Measurements from ENCODE around the gene KRTAP20-4. TPM values are rescaled to one million over a fixed set of nuclear protein-coding genes. Genes with fewer than 3 reads are reported as not detected.

Gene KRTAP20-4
- total RNA-seq, 3 donors from 2014 or later: not detected

DNA sequence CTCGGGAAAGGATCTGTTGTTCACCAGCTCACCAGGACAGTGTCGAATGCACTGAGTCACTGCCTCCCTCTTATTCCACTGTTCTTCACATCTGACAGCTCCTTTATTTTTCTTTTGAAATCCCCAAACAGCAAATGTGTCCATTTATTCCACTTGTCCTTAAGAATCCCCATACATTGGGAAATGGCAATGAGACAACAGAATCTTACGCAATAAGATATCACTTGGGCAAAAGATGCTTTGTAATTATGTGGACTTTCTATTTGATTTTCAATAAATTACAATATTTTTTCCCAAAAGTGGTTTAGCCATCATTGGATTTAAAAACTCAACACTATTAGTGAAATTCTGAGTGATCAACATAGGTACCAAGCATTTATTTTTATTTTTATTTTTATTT is 18.3 kb downstream of the KRTAP20-4 start:
- TF ChIP-seq, protein P1, sequence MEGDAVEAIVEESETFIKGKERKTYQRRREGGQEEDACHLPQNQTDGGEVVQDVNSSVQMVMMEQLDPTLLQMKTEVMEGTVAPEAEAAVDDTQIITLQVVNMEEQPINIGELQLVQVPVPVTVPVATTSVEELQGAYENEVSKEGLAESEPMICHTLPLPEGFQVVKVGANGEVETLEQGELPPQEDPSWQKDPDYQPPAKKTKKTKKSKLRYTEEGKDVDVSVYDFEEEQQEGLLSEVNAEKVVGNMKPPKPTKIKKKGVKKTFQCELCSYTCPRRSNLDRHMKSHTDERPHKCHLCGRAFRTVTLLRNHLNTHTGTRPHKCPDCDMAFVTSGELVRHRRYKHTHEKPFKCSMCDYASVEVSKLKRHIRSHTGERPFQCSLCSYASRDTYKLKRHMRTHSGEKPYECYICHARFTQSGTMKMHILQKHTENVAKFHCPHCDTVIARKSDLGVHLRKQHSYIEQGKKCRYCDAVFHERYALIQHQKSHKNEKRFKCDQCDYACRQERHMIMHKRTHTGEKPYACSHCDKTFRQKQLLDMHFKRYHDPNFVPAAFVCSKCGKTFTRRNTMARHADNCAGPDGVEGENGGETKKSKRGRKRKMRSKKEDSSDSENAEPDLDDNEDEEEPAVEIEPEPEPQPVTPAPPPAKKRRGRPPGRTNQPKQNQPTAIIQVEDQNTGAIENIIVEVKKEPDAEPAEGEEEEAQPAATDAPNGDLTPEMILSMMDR (IDR thresholded peaks at IDR 0.05): no peak
- TF ChIP-seq POLR2A (IDR thresholded peaks at IDR 0.05): no peak
- TF ChIP-seq POLR2AphosphoS5 (IDR thresholded peaks at IDR 0.05): no peak
- Histone ChIP-seq H3K4me3 (no peak overlapping the region), H3K4me1 (no peaks in the 10 kb centered on the region), H3K9me3 (no peaks in the 10 kb centered on the region), H3K36me3 (no peaks in the 10 kb centered on the region), H3K27me3 (no peaks in the 10 kb centered on the region), H3K27ac (no peak overlapping the region)
- intact Hi-C loops (cut with DNase I; ENCODE audit: low total_unique reads): no loop called here
- no peak for DNase-seq (ENCODE audit: low spot score in 2 of 2)

DNA sequence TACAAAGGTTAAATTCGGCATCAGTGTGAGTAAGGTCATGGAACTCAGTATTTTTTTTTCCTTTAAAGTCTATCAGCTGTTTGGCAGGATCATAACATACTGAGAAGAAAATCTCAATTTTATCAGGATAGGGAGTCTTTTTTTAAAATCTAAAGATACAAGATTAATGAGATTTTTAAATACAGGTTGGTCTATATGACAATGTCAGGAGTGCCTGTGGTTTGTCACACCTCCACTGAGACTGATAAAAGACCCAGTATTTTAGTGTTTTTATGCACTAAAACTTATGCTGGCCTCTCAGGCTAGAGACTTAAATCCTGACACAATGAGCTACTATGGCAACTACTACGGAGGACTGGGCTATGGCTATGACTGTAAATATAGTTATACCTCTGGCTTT is 22.1 kb downstream of the KRTAP20-4 start, which contains the start of gene KRTAP20-3:
Gene KRTAP20-3 (plus strand): TSS at position 301 of the 400 bp plus-strand sequence.
- no peak for DNase-seq (ENCODE audit: low spot score in 2 of 2)
- TF ChIP-seq, protein P1 (IDR thresholded peaks at IDR 0.05): no peak
- TF ChIP-seq POLR2AphosphoS5 (IDR thresholded peaks at IDR 0.05) (no peak), POLR2A (IDR thresholded peaks at IDR 0.05) (no peak)
- Histone ChIP-seq H3K27me3 (no peaks in the 10 kb centered on the region), H3K4me1 (no peaks in the 10 kb centered on the region), H3K9me3 (no peaks in the 10 kb centered on the region), H3K36me3 (no peaks in the 10 kb centered on the region), H3K4me3 (no peak within 1 kb of the TSS), H3K27ac (no peak within 1 kb of the TSS)
- intact Hi-C loops (cut with DNase I; ENCODE audit: low total_unique reads): no loop called here

DNA sequence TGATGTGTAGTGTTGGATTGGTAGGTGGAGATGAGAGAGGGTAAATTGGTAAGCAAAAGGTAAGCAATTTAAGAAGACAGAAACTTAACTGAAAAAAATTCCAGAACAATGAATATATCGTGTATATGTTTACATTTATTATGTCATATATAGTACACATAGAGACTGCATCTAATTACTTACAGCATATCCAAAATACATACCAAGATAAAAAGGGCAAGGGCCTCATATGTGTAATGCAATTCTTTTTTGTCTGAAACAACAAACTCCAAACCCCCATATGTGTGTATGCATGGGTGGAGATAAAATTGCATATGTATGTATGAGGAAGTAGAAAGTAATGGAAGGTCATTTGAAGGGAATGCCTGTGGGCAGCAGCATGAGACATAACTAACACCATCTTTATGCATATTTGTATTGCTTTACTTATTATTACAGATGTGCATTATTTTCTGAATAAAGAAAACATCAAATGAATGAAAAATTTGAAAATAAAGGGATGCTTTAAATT is 26.5 kb downstream of the KRTAP20-4 start:
- Histone ChIP-seq H3K4me1 (no peaks in the 10 kb centered on the region), H3K27me3 (no peaks in the 10 kb centered on the region), H3K9me3 (no peaks in the 10 kb centered on the region), H3K27ac (no peak overlapping the region), H3K36me3 (no peaks in the 10 kb centered on the region), H3K4me3 (no peak overlapping the region)
- DNase-seq (ENCODE audit: low spot score in 2 of 2): no peak
- TF ChIP-seq, protein P1 (IDR thresholded peaks at IDR 0.05): no peak
- TF ChIP-seq POLR2A (IDR thresholded peaks at IDR 0.05): no peak
- TF ChIP-seq POLR2AphosphoS5 (IDR thresholded peaks at IDR 0.05): no peak
- intact Hi-C loops (cut with DNase I; ENCODE audit: low total_unique reads): no loop called here

DNA sequence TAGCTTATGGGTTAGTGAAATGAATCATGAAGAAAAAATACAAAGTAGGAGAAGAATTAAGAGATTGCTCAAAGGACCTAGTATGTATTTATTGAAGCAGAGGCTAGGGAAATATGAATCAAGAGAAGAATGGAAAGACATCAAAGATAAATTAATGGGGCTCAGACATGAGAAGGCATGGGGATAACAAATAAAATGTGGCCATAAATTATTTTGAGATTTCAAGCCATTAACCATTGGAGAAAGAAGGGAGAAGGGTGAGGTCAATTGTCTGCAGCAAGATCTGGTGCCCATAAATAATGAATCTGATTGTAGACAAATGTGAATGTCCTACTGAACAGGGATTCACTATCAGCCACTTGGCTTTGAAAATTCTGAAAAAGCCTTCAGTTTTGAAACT is 32.5 kb downstream of the KRTAP20-4 start:
- Histone ChIP-seq H3K4me1 (no peaks in the 10 kb centered on the region), H3K27ac (no peak overlapping the region), H3K9me3 (no peaks in the 10 kb centered on the region), H3K4me3 (no peak overlapping the region), H3K27me3 (no peaks in the 10 kb centered on the region), H3K36me3 (no peaks in the 10 kb centered on the region)
- TF ChIP-seq POLR2AphosphoS5 (IDR thresholded peaks at IDR 0.05): no peak
- no peak for TF ChIP-seq POLR2A (IDR thresholded peaks at IDR 0.05)
- TF ChIP-seq, protein P1 (IDR thresholded peaks at IDR 0.05): no peak
- intact Hi-C loops (cut with DNase I; ENCODE audit: low total_unique reads): no loop called here
- no peak for DNase-seq (ENCODE audit: low spot score in 2 of 2)

DNA sequence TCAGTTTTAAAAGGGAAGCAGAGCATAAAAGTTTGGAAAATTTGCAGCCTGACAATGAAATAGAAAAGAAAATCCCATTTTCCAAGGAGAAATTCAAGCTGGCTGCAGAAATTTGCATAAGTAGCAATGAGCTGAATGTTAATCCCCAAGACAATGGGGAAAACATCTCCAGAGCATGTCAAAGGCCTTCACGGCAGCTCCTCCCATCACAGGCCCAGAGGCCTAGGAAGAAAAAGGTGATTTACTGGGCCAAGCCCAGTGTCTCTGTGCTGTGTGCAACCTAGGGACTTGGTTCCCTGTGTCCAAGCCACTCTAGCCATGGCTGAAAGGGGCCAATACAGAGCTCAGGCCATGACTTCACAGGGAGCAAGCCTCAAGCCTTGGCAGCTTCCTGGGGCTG is 48.3 kb downstream of the KRTAP20-4 start:
- no peak for TF ChIP-seq POLR2AphosphoS5 (IDR thresholded peaks at IDR 0.05)
- TF ChIP-seq, protein P1 (IDR thresholded peaks at IDR 0.05): no peak
- H3K4me3 ChIP-seq: no peak overlapping the region
- no peak overlapping the region for H3K27ac ChIP-seq
- intact Hi-C loops (cut with DNase I; ENCODE audit: low total_unique reads): no loop called here
- no peaks in the 10 kb centered on the region for H3K36me3 ChIP-seq
- no peaks in the 10 kb centered on the region for H3K27me3 ChIP-seq
- H3K4me1 ChIP-seq: no peaks in the 10 kb centered on the region
- H3K9me3 ChIP-seq: no peaks in the 10 kb centered on the region
- no peak for DNase-seq (ENCODE audit: low spot score in 2 of 2)

Other genes with a start within 250 kb of the KRTAP20-4 start
- gene KRTAP13-2, start 248.4 kb upstream of the KRTAP20-4 start, total RNA-seq: not detected
- gene KRTAP13-1, start 224.6 kb upstream of the KRTAP20-4 start, total RNA-seq: not detected
- not detected for gene KRTAP13-3, start 194.7 kb upstream of the KRTAP20-4 start, total RNA-seq
- gene KRTAP13-4, start 190.4 kb upstream of the KRTAP20-4 start, total RNA-seq: not detected
- not detected for gene KRTAP15-1, start 180.4 kb upstream of the KRTAP20-4 start, total RNA-seq
- gene KRTAP19-1, start 140.3 kb upstream of the KRTAP20-4 start, total RNA-seq: not detected
- gene KRTAP19-2, start 133.2 kb upstream of the KRTAP20-4 start, total RNA-seq: not detected
- not detected for gene KRTAP19-3, start 128.6 kb upstream of the KRTAP20-4 start, total RNA-seq
- gene KRTAP19-4, start 123.5 kb upstream of the KRTAP20-4 start, total RNA-seq: not detected
- not detected for gene KRTAP19-5, start 118.5 kb upstream of the KRTAP20-4 start, total RNA-seq
- not detected for gene KRTAP19-6, start 78.8 kb upstream of the KRTAP20-4 start, total RNA-seq
- gene KRTAP19-7, start 59.3 kb upstream of the KRTAP20-4 start, total RNA-seq: not detected
- not detected for gene KRTAP22-2, start 30.2 kb upstream of the KRTAP20-4 start, total RNA-seq
- not detected for gene KRTAP6-3, start 28.2 kb upstream of the KRTAP20-4 start, total RNA-seq
- not detected for gene KRTAP6-2, start 21.7 kb upstream of the KRTAP20-4 start, total RNA-seq
- not detected for gene KRTAP22-1, start 19.5 kb upstream of the KRTAP20-4 start, total RNA-seq
- not detected for gene KRTAP6-1, start 6.7 kb upstream of the KRTAP20-4 start, total RNA-seq
- not detected for gene KRTAP20-1, start 4.2 kb upstream of the KRTAP20-4 start, total RNA-seq
- not detected for gene KRTAP20-2, start 14.6 kb downstream of the KRTAP20-4 start, total RNA-seq
- not detected for gene KRTAP20-3, start 22.2 kb downstream of the KRTAP20-4 start, total RNA-seq
- not detected for gene KRTAP21-3, start 98.2 kb downstream of the KRTAP20-4 start, total RNA-seq
- not detected for gene KRTAP21-2, start 126.6 kb downstream of the KRTAP20-4 start, total RNA-seq
- not detected for gene KRTAP21-1, start 134.8 kb downstream of the KRTAP20-4 start, total RNA-seq
- gene KRTAP8-1, start 192.6 kb downstream of the KRTAP20-4 start, total RNA-seq: not detected
- not detected for gene KRTAP7-1, start 209.1 kb downstream of the KRTAP20-4 start, total RNA-seq

Data from breast epithelium (tissue), 4 donors.